Heart left ventricle (tissue), 16 donors: Measurements from ENCODE around the gene LCE2B. TPM values are rescaled to one million over a fixed set of nuclear protein-coding genes. Genes with fewer than 3 reads are reported as not detected.
"Not testable (repeated sequence)": the region's sequence is repeated elsewhere in the genome, so short reads cannot be mapped to it uniquely, and the experiment has no call there.

Source experiments
- ATAC-seq, 4 donors: fragments of 200-7000 bp; cut with Tn5 transposase; one replicate each; pipeline ENCODE4 v1.9.1; 2020 to 2022; ENCODE audit warnings: moderate library complexity in 4 of 4, mild to moderate bottlenecking in 3 of 4, moderate number of reproducible peaks in 1 of 4
- DNase-seq, 5 donors: peaks; one replicate each; pipeline ENCODE4 v3.0.0-alpha.2; 2020
- H3K27ac ChIP-seq, 12 donors: fragments of 200-600 bp; sonication (generic) in 4 of 12; one replicate each; pipeline versions ENCODE4 v1.5.0 to v1.8.0; 2016 to 2022; ENCODE audit warnings: mild to moderate bottlenecking in 2 of 12
- H3K27me3 ChIP-seq, 9 donors: fragments of 200-600 bp; sonication (generic) in 2 of 9; one replicate each; pipeline versions ENCODE4 v1.5.1 to v1.8.0; 2016 to 2022; ENCODE audit warnings: mild to moderate bottlenecking in 3 of 9
- H3K36me3 ChIP-seq, 9 donors: fragments of 200-600 bp; sonication (generic) in 2 of 9; one replicate each; pipeline versions ENCODE4 v1.5.0 to v1.8.0; 2018 to 2022; ENCODE audit warnings: mild to moderate bottlenecking in 2 of 9
- H3K4me1 ChIP-seq, 12 donors: fragments of 200-600 bp; sonication (generic) in 4 of 12; one replicate each; pipeline versions ENCODE4 v1.5.0 to v1.8.0; 2016 to 2022; ENCODE audit warnings: mild to moderate bottlenecking in 3 of 12
- H3K4me3 ChIP-seq, 12 donors: fragments of 200-600 bp; sonication (generic) in 4 of 12; one replicate each; pipeline versions ENCODE4 v1.5.0 to v1.8.0; 2017 to 2022; ENCODE audit warnings: mild to moderate bottlenecking in 9 of 12, moderate library complexity in 4 of 12
- H3K9me3 ChIP-seq, 12 donors: fragments of 200-600 bp; sonication (generic) in 4 of 12; one replicate each; pipeline versions ENCODE4 v1.5.0 to v1.8.0; 2016 to 2022; ENCODE audit warnings: mild to moderate bottlenecking in 1 of 12
- POLR2A ChIP-seq, 2 donors: fragments of 450-650 bp; IDR thresholded peaks; one replicate each; pipeline ENCODE4 v1.6.1; 2017; ENCODE audit warnings: antibody characterized with exemption in 2 of 2, mild to moderate bottlenecking in 2 of 2, moderate library complexity in 2 of 2
- WGBS, 4 donors: extraction: QIAGEN DNeasy Blood & Tissue Kit in 2 of 4; methylation state at CpG; one replicate each; pipeline versions ENCODE4 v1.1.5 to v1.1.7; 2013 to 2018; 5-methylcytosine and 5-hydroxymethylcytosine counted together
- intact Hi-C, 10 donors: fragments of 100-400 bp; cut with DNase I; formaldehyde crosslinking; loops; one replicate each; pipeline versions ENCODE4 v1.11.1 to v1.14.2; 2022
- long read RNA-seq, 3 donors: library from polyadenylated mRNA; unstranded; transcript quantifications; one replicate each; pipeline ENCODE4 v2.0.0, GENCODE V29; 2020 to 2021
- polyA plus RNA-seq, 2 donors: library from polyadenylated mRNA; stranded (reverse); fragments of 200-250 nt; gene quantifications; one replicate each; pipeline ENCODE4 v1.2.3, GENCODE V29; 2013
- total RNA-seq, 9 donors: library from RNA; depleted of rRNA in 2 of 9; stranded (reverse); fragments of >200 nt in 2 of 9; fragmentation: NEBNext Ultra II Directional in 3 of 9; extraction: Animal tissue kit (Norgen Biotek cat#: 25700) in 3 of 9; gene quantifications; one replicate each; pipeline versions ENCODE4 v1.1.0 to v1.2.4, GENCODE V29; 2016 to 2023
- TF ChIP-seq, protein P1 (sequence below), 12 donors: fragments of 200-600 bp; sonication (generic) in 4 of 12; IDR thresholded peaks; one replicate each; pipeline versions ENCODE4 v1.5.0 to v1.8.0; 2018 to 2022; ENCODE audit warnings: antibody characterized with exemption in 12 of 12, mild to moderate bottlenecking in 5 of 12
- donor health status: ischemic (EF 13 %, LVEDD 7.1; RV severe dilation, severe dysfunction).
- donor health status: healthy with polysubstance abuse.
- donor health status: DM: no; HTN: yes; CAD: no.
- donor health status: DM: no; HTN: no; CAD: no.
- donor health status: ischemic (EF 25% LVEDD 6.9; RV normal size, moderate dysfunction).
- donor health status: ischemic (EF 25% LVEDD 5.7; RV mildly dilated, moderate dysfunction).
- donor health status: healthy.
- donor health status: DM: yes; HTN: yes; CAD: no.
- donor health status: ischemic (EF 35%, LVEDD 5.7; RV mildly dilated, moderate dysfunction).
- donor health status: nonischemic (EF 11% LVEDD 7.7; RV severe dilation, severe dysfunction).
- donor health status: DM: yes; HTN: yes; CAD: no.
- donor health status: PGD.
- donor health status: ischemic (EF 29% LVEDD 5.4; RV normal size, mild dysfunction).
- donor health status: nonischemic (EF 23%, LVEDD 6.1; RV moderate dilation, normal function).

LCE2B gene
- not detected for total RNA-seq
- not detected for polyA plus RNA-seq
- long read RNA-seq, donor 1 = 0 reads
- long read RNA-seq, donor 2 = 0 reads
- long read RNA-seq, donor 3 = 0 reads

- intact Hi-C loops, ATAC-seq, DNase-seq, H3K4me3 ChIP-seq, H3K9me3 ChIP-seq, H3K36me3 ChIP-seq, H3K27me3 ChIP-seq, H3K27ac ChIP-seq, H3K4me1 ChIP-seq: not testable (repeated sequence)
- WGBS, 4 donors = 43 to 89% (median 63%) methylated on average over 2 to 4 of the region's 4 CpGs
Observed at GRCh38 chr1:152685823-152686222, at the start of gene LCE2B. LCE2B (plus strand) TSS chr1:152686123; CDS start chr1:152686844, 721 bp downstream.

- Histone ChIP-seq H3K9me3 (peaks cover 0 to 15% (median 3%) of the 10 kb centered on the region in 12 donors), H3K4me1 (no peaks in the 10 kb centered on the region), H3K27ac (no peak overlapping the region), H3K36me3 (no peaks in the 10 kb centered on the region), H3K4me3 (no peak overlapping the region), H3K27me3 (no peaks in the 10 kb centered on the region)
- intact Hi-C loops = no loop called here
- DNase-seq = no peak
- ATAC-seq = no peak
- no peak for TF ChIP-seq POLR2A (IDR thresholded peaks at IDR 0.05)
- TF ChIP-seq, protein P1, sequence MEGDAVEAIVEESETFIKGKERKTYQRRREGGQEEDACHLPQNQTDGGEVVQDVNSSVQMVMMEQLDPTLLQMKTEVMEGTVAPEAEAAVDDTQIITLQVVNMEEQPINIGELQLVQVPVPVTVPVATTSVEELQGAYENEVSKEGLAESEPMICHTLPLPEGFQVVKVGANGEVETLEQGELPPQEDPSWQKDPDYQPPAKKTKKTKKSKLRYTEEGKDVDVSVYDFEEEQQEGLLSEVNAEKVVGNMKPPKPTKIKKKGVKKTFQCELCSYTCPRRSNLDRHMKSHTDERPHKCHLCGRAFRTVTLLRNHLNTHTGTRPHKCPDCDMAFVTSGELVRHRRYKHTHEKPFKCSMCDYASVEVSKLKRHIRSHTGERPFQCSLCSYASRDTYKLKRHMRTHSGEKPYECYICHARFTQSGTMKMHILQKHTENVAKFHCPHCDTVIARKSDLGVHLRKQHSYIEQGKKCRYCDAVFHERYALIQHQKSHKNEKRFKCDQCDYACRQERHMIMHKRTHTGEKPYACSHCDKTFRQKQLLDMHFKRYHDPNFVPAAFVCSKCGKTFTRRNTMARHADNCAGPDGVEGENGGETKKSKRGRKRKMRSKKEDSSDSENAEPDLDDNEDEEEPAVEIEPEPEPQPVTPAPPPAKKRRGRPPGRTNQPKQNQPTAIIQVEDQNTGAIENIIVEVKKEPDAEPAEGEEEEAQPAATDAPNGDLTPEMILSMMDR (IDR thresholded peaks at IDR 0.05) = no peak
- 40 to 69% (median 64%) methylated on average over 1 of the region's 1 CpG for WGBS, 4 donors
Observed at GRCh38 chr1:152640351-152640750, 45.6 kb upstream of the LCE2B start.

- TF ChIP-seq, protein P1 (IDR thresholded peaks at IDR 0.05) = no peak
- no peak for TF ChIP-seq POLR2A (IDR thresholded peaks at IDR 0.05)
- intact Hi-C loops = no loop called here
- DNase-seq (no peak), ATAC-seq (no peak)
- Histone ChIP-seq H3K36me3 (no peaks in the 10 kb centered on the region), H3K4me3 (no peak overlapping the region), H3K4me1 (no peaks in the 10 kb centered on the region), H3K27ac (no peak overlapping the region), H3K27me3 (peaks cover 0 to 6% (median 0%) of the 10 kb centered on the region in 9 donors), H3K9me3 (peaks cover 0 to 6% (median 0%) of the 10 kb centered on the region in 12 donors)
- WGBS, 4 donors = 56 to 66% (median 61%) methylated on average over 3 of the region's 3 CpGs
Observed at GRCh38 chr1:152643945-152644344, 42.0 kb upstream of the LCE2B start.

GRCh38 chr1:152645146-152645545 lies 40.8 kb upstream of the LCE2B start:
- intact Hi-C loops = no loop called here
- Histone ChIP-seq H3K36me3 (no peaks in the 10 kb centered on the region), H3K4me1 (no peaks in the 10 kb centered on the region), H3K27me3 (peaks cover 0 to 6% (median 0%) of the 10 kb centered on the region in 9 donors), H3K9me3 (no peaks in the 10 kb centered on the region), H3K4me3 (no peak overlapping the region), H3K27ac (no peak overlapping the region)
- no peak for TF ChIP-seq POLR2A (IDR thresholded peaks at IDR 0.05)
- TF ChIP-seq, protein P1 (IDR thresholded peaks at IDR 0.05) = no peak
- DNase-seq (no peak), ATAC-seq (no peak)
- 34 to 46% (median 42%) methylated on average over 3 of the region's 3 CpGs for WGBS, 4 donors

DNA sequence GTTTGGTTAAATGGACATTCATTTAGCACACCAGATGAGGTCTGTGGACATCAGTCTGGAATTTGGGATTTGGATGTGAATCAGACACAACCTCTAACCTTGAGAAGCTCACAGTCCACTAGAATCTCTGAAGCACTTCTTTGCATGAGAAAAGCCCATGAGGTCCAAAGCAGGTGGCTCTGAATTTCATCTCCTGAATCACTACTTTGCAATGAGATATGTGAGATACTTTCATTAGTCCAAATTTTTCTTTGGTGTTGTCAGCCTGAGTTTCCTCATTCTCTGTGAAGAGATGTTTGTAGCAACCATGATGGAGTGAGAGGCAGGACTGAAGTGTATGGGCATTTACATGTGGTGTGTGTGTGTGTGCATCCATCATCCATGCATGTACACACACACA lies 39.3 kb upstream of the LCE2B start:
- H3K27me3 ChIP-seq = peaks cover 0 to 9% (median 0%) of the 10 kb centered on the region in 9 donors
- no peaks in the 10 kb centered on the region for H3K36me3 ChIP-seq
- no peaks in the 10 kb centered on the region for H3K9me3 ChIP-seq
- ATAC-seq (no peak), DNase-seq (no peak)
- H3K27ac ChIP-seq = no peak overlapping the region
- no peak overlapping the region for H3K4me3 ChIP-seq
- no peak for TF ChIP-seq POLR2A (IDR thresholded peaks at IDR 0.05)
- TF ChIP-seq, protein P1 (IDR thresholded peaks at IDR 0.05) = no peak
- intact Hi-C loops = no loop called here
- H3K4me1 ChIP-seq = no peaks in the 10 kb centered on the region
